Pancreas (tissue), 10 donors: ENCODE measurements around the gene PAMR1. TPM values are rescaled to one million over a fixed set of nuclear protein-coding genes. Genes with fewer than 3 reads are reported as not detected.
"Not testable (repeated sequence)": the region's sequence is repeated elsewhere in the genome, so short reads cannot be mapped to it uniquely, and the experiment has no call there.

ENCODE experiments used
- ATAC-seq, 4 donors: fragments of 200-7000 bp; cut with Tn5 transposase; one replicate each; pipeline versions ENCODE4 v1.8.0 to v1.9.1; 2020; ENCODE audit warnings: mild to moderate bottlenecking in 4 of 4, moderate library complexity in 4 of 4
- DNase-seq, 6 donors: peaks; one replicate each; pipeline ENCODE4 v3.0.0-alpha.2; 2020
- FAIRE-seq: peaks from 2 replicates; lab custom pipeline; 2012; peaks lifted over from hg19 to GRCh38; lab: Jason Lieb, UNC
- H3K27ac ChIP-seq, 4 donors: fragments of 200-600 bp; sonication (generic); 1 replicate in 3 of 4; 2 replicates in 1 of 4; pipeline versions ENCODE4 v1.5.0 to v1.8.0; 2020
- H3K27me3 ChIP-seq, 4 donors: fragments of 200-600 bp; one replicate each; pipeline ENCODE4 v1.8.0; 2021
- H3K36me3 ChIP-seq, 3 donors: fragments of 200-600 bp; sonication (generic) in 1 of 3; one replicate each; pipeline versions ENCODE4 v1.5.0 to v1.8.0; 2020 to 2021
- H3K4me1 ChIP-seq, 3 donors: fragments of 200-600 bp; one replicate each; pipeline ENCODE4 v1.8.0; 2021
- H3K4me3 ChIP-seq, 4 donors: fragments of 200-600 bp; sonication (generic) in 2 of 4; one replicate each; pipeline versions ENCODE4 v1.5.0 to v1.8.0; 2020 to 2021
- H3K9me3 ChIP-seq, 4 donors: fragments of 200-600 bp; one replicate each; pipeline ENCODE4 v1.8.0; 2021
- CTCF ChIP-seq, 4 donors: fragments of 200-600 bp; sonication (generic) in 3 of 4; IDR thresholded peaks; one replicate each; pipeline versions ENCODE4 v1.5.0 to v1.8.0; 2021; ENCODE audit warnings: antibody characterized with exemption in 4 of 4
- WGBS, 2 donors: extraction: QIAGEN DNeasy Blood & Tissue Kit; methylation state at CpG; one replicate each; pipeline ENCODE4 v1.1.7; 2013; 5-methylcytosine and 5-hydroxymethylcytosine counted together
- intact Hi-C, 3 donors: fragments of 100-400 bp; cut with DNase I; formaldehyde crosslinking; loops; one replicate each; pipeline versions ENCODE4 v1.11.1 to v1.14.2; 2022
- polyA plus RNA-seq, 2 donors: library from polyadenylated mRNA; stranded (reverse); fragments of 200-250 nt; gene quantifications; one replicate each; pipeline ENCODE4 v1.2.3, GENCODE V29; 2013
- total RNA-seq, 6 donors: library from RNA; stranded (reverse); fragmentation: NEBNext Ultra II Directional in 4 of 6; extraction: Animal tissue kit (Norgen Biotek cat#: 25700) in 4 of 6; gene quantifications; one replicate each; pipeline versions ENCODE4 v1.2.1 to v1.2.4, GENCODE V29; 2021 to 2023
- donor health status: healthy with polysubstance abuse.
- donor health status: DM: no; HTN: no; CAD: no; lungs with moderate emphysema.
- donor health status: DM: no; HTN: no; CAD: no.
- donor health status: control.
- donor health status: control.
- donor health status: Bipolar disorder and iron deficiency.
- donor health status: DM: yes; HTN: yes; CAD: no.
- donor health status: DM: no; HTN: no; CAD: no.
- donor health status: DM: no; HTN: no; CAD: no.
- donor health status: DM: yes; HTN: yes; CAD: no.

The PAMR1 gene
- total and polyA plus RNA-seq, 8 donors = 0.42 to 4.8 (median 1.3) TPM

GRCh38 chr11:35524780-35525179, 636 bp downstream of the PAMR1 start:
- 66 to 75% methylated on average over 4 of the region's 4 CpGs for WGBS, 2 donors
- FAIRE-seq = no peak
- Histone ChIP-seq H3K27me3 (no peaks in the 10 kb centered on the region), H3K9me3 (no peaks in the 10 kb centered on the region), H3K27ac (no peak overlapping the region), H3K4me1 (no peaks in the 10 kb centered on the region), H3K4me3 (peak overlapping the region in 2 of 4 donors; percentile 22 to 36), H3K36me3 (no peaks in the 10 kb centered on the region)
- no peak for TF ChIP-seq CTCF (IDR thresholded peaks at IDR 0.05)
- ATAC-seq = no peak
- DNase-seq = no peak
- intact Hi-C loops = no loop called here

GRCh38 chr11:35523861-35524260, 1.6 kb downstream of the PAMR1 start:
- FAIRE-seq = no peak
- 69 to 75% methylated on average over 5 of the region's 5 CpGs for WGBS, 2 donors

GRCh38 chr11:35523331-35523768, 2.1 kb downstream of the PAMR1 start:
- DNase-seq (no peak), FAIRE-seq (no peak), ATAC-seq (no peak)
- no peak overlapping the region for H3K27ac ChIP-seq
- no peaks in the 10 kb centered on the region for H3K27me3 ChIP-seq
- no peak for TF ChIP-seq CTCF (IDR thresholded peaks at IDR 0.05)
- H3K4me1 ChIP-seq = no peaks in the 10 kb centered on the region
- H3K36me3 ChIP-seq = no peaks in the 10 kb centered on the region
- WGBS, 2 donors = 70 to 77% methylated on average over 7 of the region's 7 CpGs
- H3K4me3 ChIP-seq = no peak overlapping the region
- intact Hi-C loops = no loop called here
- no peaks in the 10 kb centered on the region for H3K9me3 ChIP-seq

More at GRCh38 chr11:35523861-35524260, 1.6 kb downstream of the PAMR1 start:
- Histone ChIP-seq H3K4me3 (no peak overlapping the region), H3K4me1 (no peaks in the 10 kb centered on the region), H3K9me3 (no peaks in the 10 kb centered on the region), H3K36me3 (no peaks in the 10 kb centered on the region), H3K27ac (no peak overlapping the region), H3K27me3 (no peaks in the 10 kb centered on the region)
- TF ChIP-seq CTCF (IDR thresholded peaks at IDR 0.05) = no peak
- intact Hi-C loops = no loop called here
- ATAC-seq = no peak
- DNase-seq = no peak

GRCh38 chr11:35522091-35522490, 3.3 kb downstream of the PAMR1 start:
- H3K27me3 ChIP-seq, H3K36me3 ChIP-seq, H3K27ac ChIP-seq, FAIRE-seq, intact Hi-C loops, H3K4me3 ChIP-seq, DNase-seq, H3K4me1 ChIP-seq, ATAC-seq, H3K9me3 ChIP-seq: not testable (repeated sequence)
- 86 to 90% methylated on average over 5 of the region's 5 CpGs for WGBS, 2 donors

GRCh38 chr11:35520376-35520775, 5.0 kb downstream of the PAMR1 start:
- FAIRE-seq (no peak), ATAC-seq (no peak), DNase-seq (no peak)
- no peaks in the 10 kb centered on the region for H3K9me3 ChIP-seq
- no peaks in the 10 kb centered on the region for H3K36me3 ChIP-seq
- no peaks in the 10 kb centered on the region for H3K27me3 ChIP-seq
- no peaks in the 10 kb centered on the region for H3K4me1 ChIP-seq
- WGBS, 2 donors = 53 to 62% methylated on average over 1 of the region's 1 CpG
- no peak overlapping the region for H3K27ac ChIP-seq
- TF ChIP-seq CTCF (IDR thresholded peaks at IDR 0.05) = no peak
- H3K4me3 ChIP-seq = no peak overlapping the region
- intact Hi-C loops = no loop called here
